Glutamatergic neuron (in vitro differentiated cells): Measurements from ENCODE around the gene CEP112. TPM values are rescaled to one million over a fixed set of nuclear protein-coding genes. Genes with fewer than 3 reads are reported as not detected.

Experiments used
- DNase-seq: peaks from one replicate; pipeline ENCODE4 v3.0.0; 2022
- H3K27ac Mint-ChIP-seq: one replicate; pipeline ENCODE4 v1.8.0; 2020; ENCODE audit warnings: mild to moderate bottlenecking, mixed read lengths, inconsistent platforms; ENCODE audit not compliant: unreplicated experiment
- H3K27me3 Mint-ChIP-seq: one replicate; pipeline ENCODE4 v1.8.0; 2020; ENCODE audit warnings: mild to moderate bottlenecking, moderate library complexity, mixed read lengths, inconsistent platforms; ENCODE audit not compliant: unreplicated experiment
- H3K36me3 Mint-ChIP-seq: one replicate; pipeline ENCODE4 v1.8.0; 2020; ENCODE audit warnings: mild to moderate bottlenecking, mixed read lengths, inconsistent platforms; ENCODE audit not compliant: unreplicated experiment
- H3K4me1 Mint-ChIP-seq: one replicate; pipeline ENCODE4 v1.8.0; 2020; ENCODE audit warnings: mild to moderate bottlenecking, low read depth, mixed read lengths, inconsistent platforms; ENCODE audit not compliant: unreplicated experiment
- H3K4me3 Mint-ChIP-seq: one replicate; pipeline ENCODE4 v1.8.0; 2020; ENCODE audit warnings: mild to moderate bottlenecking, mixed read lengths, inconsistent platforms; ENCODE audit not compliant: unreplicated experiment
- H3K9me3 Mint-ChIP-seq: one replicate; pipeline ENCODE4 v1.8.0; 2020; ENCODE audit warnings: mild to moderate bottlenecking, moderate library complexity, mixed read lengths, inconsistent platforms; ENCODE audit not compliant: unreplicated experiment
- total RNA-seq: library from RNA; stranded (reverse); fragmentation: NEBNext Ultra II Directional; extraction: Animal tissue kit (Norgen Biotek cat#: 25700); gene quantifications from one replicate; pipeline ENCODE4 v1.2.1, GENCODE V29; 2021; ENCODE audit not compliant: unreplicated experiment
- TF ChIP-seq, protein P1 (sequence below): fragments of 200-600 bp; sonication (generic); IDR thresholded peaks from one replicate; pipeline ENCODE4 v1.5.0; 2021; ENCODE audit not compliant: partially characterized antibody, unreplicated experiment

Gene CEP112
- total RNA-seq, 1 donor from 2014 or later, result 8.5 TPM

DNA sequence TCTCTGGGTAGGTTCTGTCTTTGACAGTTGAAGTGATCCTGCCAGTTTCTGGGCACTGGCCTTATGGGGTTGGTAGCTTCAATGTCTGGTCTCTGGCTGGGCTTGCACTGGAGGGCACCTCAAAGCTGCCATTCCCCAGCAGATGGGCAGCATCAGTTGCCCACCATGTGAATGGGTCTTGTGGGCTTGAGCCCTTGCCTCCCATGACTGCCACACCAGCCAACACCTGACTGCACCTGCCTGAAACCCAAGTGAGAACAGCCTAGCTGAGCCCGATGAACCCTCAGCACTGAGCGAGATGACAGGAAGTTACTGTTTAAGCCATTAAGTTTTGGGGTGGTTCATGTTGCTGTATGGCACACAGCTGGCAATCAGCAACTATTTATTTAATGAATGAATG is 561.4 kb downstream of the CEP112 start:
- H3K27ac Mint-ChIP-seq, result no peak overlapping the region
- no peaks in the 10 kb centered on the region for H3K36me3 Mint-ChIP-seq
- no peaks in the 10 kb centered on the region for H3K27me3 Mint-ChIP-seq
- no peak for DNase-seq
- no peaks in the 10 kb centered on the region for H3K4me1 Mint-ChIP-seq
- TF ChIP-seq, protein P1, sequence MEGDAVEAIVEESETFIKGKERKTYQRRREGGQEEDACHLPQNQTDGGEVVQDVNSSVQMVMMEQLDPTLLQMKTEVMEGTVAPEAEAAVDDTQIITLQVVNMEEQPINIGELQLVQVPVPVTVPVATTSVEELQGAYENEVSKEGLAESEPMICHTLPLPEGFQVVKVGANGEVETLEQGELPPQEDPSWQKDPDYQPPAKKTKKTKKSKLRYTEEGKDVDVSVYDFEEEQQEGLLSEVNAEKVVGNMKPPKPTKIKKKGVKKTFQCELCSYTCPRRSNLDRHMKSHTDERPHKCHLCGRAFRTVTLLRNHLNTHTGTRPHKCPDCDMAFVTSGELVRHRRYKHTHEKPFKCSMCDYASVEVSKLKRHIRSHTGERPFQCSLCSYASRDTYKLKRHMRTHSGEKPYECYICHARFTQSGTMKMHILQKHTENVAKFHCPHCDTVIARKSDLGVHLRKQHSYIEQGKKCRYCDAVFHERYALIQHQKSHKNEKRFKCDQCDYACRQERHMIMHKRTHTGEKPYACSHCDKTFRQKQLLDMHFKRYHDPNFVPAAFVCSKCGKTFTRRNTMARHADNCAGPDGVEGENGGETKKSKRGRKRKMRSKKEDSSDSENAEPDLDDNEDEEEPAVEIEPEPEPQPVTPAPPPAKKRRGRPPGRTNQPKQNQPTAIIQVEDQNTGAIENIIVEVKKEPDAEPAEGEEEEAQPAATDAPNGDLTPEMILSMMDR, result no peak
- no peak overlapping the region for H3K4me3 Mint-ChIP-seq
- peaks cover 2% of the 10 kb centered on the region for H3K9me3 Mint-ChIP-seq

- TF ChIP-seq, protein P1, result no peak
- Mint-ChIP-seq H3K27me3 (no peaks in the 10 kb centered on the region), H3K36me3 (no peaks in the 10 kb centered on the region), H3K4me3 (no peak overlapping the region), H3K4me1 (no peaks in the 10 kb centered on the region), H3K27ac (no peak overlapping the region), H3K9me3 (peaks cover 2% of the 10 kb centered on the region)
- no peak for DNase-seq
Measured at GRCh38 chr17:65629234-65629690, 562.7 kb downstream of the CEP112 start.

DNA sequence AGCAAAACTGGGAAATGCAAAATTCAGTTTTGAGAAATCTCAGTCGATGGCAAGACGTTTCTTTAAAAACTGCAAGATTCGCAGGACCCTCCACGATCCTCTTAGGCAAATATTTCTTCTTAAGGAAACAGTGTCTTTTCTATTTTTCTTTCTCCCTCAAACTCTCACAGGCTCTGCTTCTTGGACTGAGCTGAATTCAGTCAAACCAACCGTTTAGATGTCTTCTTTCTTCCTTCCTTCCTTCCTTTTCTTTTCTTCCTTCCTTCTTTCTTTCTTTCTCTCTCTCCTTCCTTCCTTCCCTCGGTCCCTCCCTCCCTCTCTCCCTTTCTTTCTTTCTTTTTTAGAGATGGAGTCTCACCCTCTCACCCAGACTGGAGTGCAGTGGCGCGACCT is 563.3 kb downstream of the CEP112 start:
- H3K4me1 Mint-ChIP-seq, result no peaks in the 10 kb centered on the region
- no peak for DNase-seq
- TF ChIP-seq, protein P1, result no peak
- no peak overlapping the region for H3K27ac Mint-ChIP-seq
- no peak overlapping the region for H3K4me3 Mint-ChIP-seq
- H3K27me3 Mint-ChIP-seq, result no peaks in the 10 kb centered on the region
- H3K36me3 Mint-ChIP-seq, result no peaks in the 10 kb centered on the region
- peaks cover 2% of the 10 kb centered on the region for H3K9me3 Mint-ChIP-seq

DNA sequence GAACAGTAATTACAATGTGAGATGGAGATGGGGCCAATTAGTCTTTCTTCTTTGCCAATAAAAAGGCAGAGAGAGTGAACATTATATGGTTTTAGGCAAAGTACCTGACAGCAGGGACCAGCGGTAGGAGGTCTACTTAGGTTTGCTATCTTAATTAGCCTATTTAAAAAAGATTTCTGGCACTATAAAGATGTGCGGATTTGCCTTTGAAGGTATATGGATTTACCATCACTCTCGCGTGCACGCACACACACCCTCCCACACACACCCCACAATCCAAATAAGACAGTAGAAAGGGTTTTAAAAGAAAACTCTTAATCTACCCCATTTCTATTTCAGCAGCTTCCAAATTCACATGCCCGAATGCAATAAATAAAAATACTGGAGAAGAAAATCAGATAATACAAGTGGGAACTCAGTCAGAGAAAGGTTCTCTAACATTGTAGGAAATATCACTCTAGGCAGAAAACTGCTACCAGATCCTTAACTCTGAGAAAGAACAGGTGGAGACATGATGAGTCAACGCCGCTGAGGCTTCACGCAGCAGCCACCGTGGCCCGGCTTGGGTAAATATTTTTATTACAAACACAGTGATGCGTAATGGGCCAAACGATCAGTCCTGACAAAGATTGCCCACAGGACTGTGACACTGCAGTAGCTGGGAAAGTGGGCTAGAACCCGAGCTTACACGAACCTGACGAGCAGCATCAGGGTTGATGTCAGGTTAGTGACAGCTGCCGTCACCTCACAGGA is 563.9 kb downstream of the CEP112 start:
- no peaks in the 10 kb centered on the region for H3K4me1 Mint-ChIP-seq

GRCh38 chr17:65627108-65627507 is 564.8 kb downstream of the CEP112 start:
- no peak overlapping the region for H3K4me3 Mint-ChIP-seq
- H3K36me3 Mint-ChIP-seq, result no peaks in the 10 kb centered on the region
- no peak overlapping the region for H3K27ac Mint-ChIP-seq
- no peaks in the 10 kb centered on the region for H3K9me3 Mint-ChIP-seq
- TF ChIP-seq, protein P1, result no peak
- H3K4me1 Mint-ChIP-seq, result no peaks in the 10 kb centered on the region
- DNase-seq, result no peak
- no peaks in the 10 kb centered on the region for H3K27me3 Mint-ChIP-seq

More for the DNA sequence above, 563.9 kb downstream of the CEP112 start:
- Mint-ChIP-seq H3K27me3 (no peaks in the 10 kb centered on the region), H3K36me3 (no peaks in the 10 kb centered on the region), H3K4me3 (no peak overlapping the region), H3K27ac (no peak overlapping the region), H3K9me3 (peaks cover 2% of the 10 kb centered on the region)
- TF ChIP-seq, protein P1, result no peak
- DNase-seq, result no peak
